GM12891 (cell line): Measurements from ENCODE around the gene RASA3.

Source experiments
- POLR2A ChIP-seq: IDR thresholded peaks from 2 replicates; pipeline ENCODE4 v1.6.1; 2011; ENCODE audit warnings: low read depth, low read length, control low read depth
- POLR2AphosphoS5 ChIP-seq: IDR thresholded peaks from 2 replicates; pipeline ENCODE4 v1.6.1; 2011; ENCODE audit warnings: low read depth, low read length, control low read depth
- POU2F2 ChIP-seq: IDR thresholded peaks from 2 replicates; pipeline ENCODE4 v1.6.1; 2011; ENCODE audit warnings: low read depth, mild to moderate bottlenecking, control low read depth, low read length, moderate library complexity
- TAF1 ChIP-seq: IDR thresholded peaks from 2 replicates; pipeline ENCODE4 v1.6.1; 2011; ENCODE audit warnings: low read depth, low read length, control low read depth

GRCh38 chr13:114130131-114130836 is 2.1 kb downstream of the RASA3 start:
- TF ChIP-seq POLR2A (no peak), POU2F2 (no peak), POLR2AphosphoS5 (no peak), TAF1 (no peak)
